HAP-1 (cell line): Measurements from ENCODE around the gene MAEA.

Experiments
- DNase-seq, 2 experiments: peaks; one replicate each; pipeline ENCODE4 v3.0.0-alpha.2; 2016 to 2020; ENCODE audit warnings: low spot score in 2 of 2
- H3K27me3 ChIP-seq: fragments of 250-450 bp; sonication (Bioruptor Pico); 2 replicates; pipeline ENCODE4 v1.5.1; 2020; ENCODE audit warnings: low read depth, mild to moderate bottlenecking, moderate library complexity
- H3K36me3 ChIP-seq: fragments of 250-450 bp; sonication (Bioruptor Pico); replicated peaks from 2 replicates; pipeline ENCODE4 v1.5.1; 2020; ENCODE audit warnings: mild to moderate bottlenecking
- H3K4me1 ChIP-seq: fragments of 250-450 bp; sonication (Bioruptor Pico); 2 replicates; pipeline ENCODE4 v1.5.1; 2020; ENCODE audit warnings: mild to moderate bottlenecking
- H3K4me3 ChIP-seq: fragments of 250-450 bp; sonication (Bioruptor Pico); 2 replicates; pipeline ENCODE4 v1.5.1; 2020; ENCODE audit warnings: mild to moderate bottlenecking, moderate library complexity
- H3K9me3 ChIP-seq: fragments of 250-450 bp; sonication (Bioruptor Pico); 2 replicates; pipeline ENCODE4 v1.5.1; 2020; ENCODE audit warnings: mild to moderate bottlenecking, moderate library complexity
- in situ Hi-C: fragments of 300-500 bp; cut with MboI; formaldehyde crosslinking; loops from 3 replicates; pipeline ENCODE4 v1.14.3; 2020; ENCODE audit warnings: low sequenced_read_pairs, inconsistent platforms, mixed read lengths

The MAEA gene

GRCh38 chr4:1340181-1340747, 50.6 kb downstream of the MAEA start:
- H3K9me3 ChIP-seq, result no peaks in the 10 kb centered on the region
- no peak overlapping the region for H3K4me3 ChIP-seq
- no peaks in the 10 kb centered on the region for H3K27me3 ChIP-seq
- H3K4me1 ChIP-seq, result no peaks in the 10 kb centered on the region
- no peak for DNase-seq
- in situ Hi-C loops, result loop anchor here (5.0 kb wide), 1 partner anchor 88 kb away; no protein-coding TSS in a partner anchor
- peaks cover 40% of the 10 kb centered on the region for H3K36me3 ChIP-seq

- Histone ChIP-seq H3K9me3 (no peaks in the 10 kb centered on the region), H3K4me1 (no peaks in the 10 kb centered on the region), H3K4me3 (no peak overlapping the region), H3K27me3 (no peaks in the 10 kb centered on the region), H3K36me3 (peaks cover 40% of the 10 kb centered on the region)
- DNase-seq, result no peak
- in situ Hi-C loops, result loop anchor here (5.0 kb wide), 1 partner anchor 89 kb away; no protein-coding TSS in a partner anchor
Observed at GRCh38 chr4:1340861-1341260, 51.2 kb downstream of the MAEA start.

GRCh38 chr4:1342003-1342402, 52.3 kb downstream of the MAEA start:
- no peak for DNase-seq
- H3K4me3 ChIP-seq, result no peak overlapping the region
- H3K9me3 ChIP-seq, result no peaks in the 10 kb centered on the region
- H3K4me1 ChIP-seq, result no peaks in the 10 kb centered on the region
- no peaks in the 10 kb centered on the region for H3K27me3 ChIP-seq
- H3K36me3 ChIP-seq, result peaks cover 38% of the 10 kb centered on the region
- in situ Hi-C loops, result loop anchor here (5.0 kb wide), 1 partner anchor 90 kb away; no protein-coding TSS in a partner anchor

- in situ Hi-C loops, result loop anchor here (5.0 kb wide), 1 partner anchor 92 kb away; no protein-coding TSS in a partner anchor
- Histone ChIP-seq H3K9me3 (no peaks in the 10 kb centered on the region), H3K36me3 (peaks cover 17% of the 10 kb centered on the region), H3K27me3 (no peaks in the 10 kb centered on the region), H3K4me1 (peaks cover 2% of the 10 kb centered on the region; the same call in 1 of the 2 replicates), H3K4me3 (no peak overlapping the region)
- no peak for DNase-seq
Observed at GRCh38 chr4:1344696-1345095, 55.0 kb downstream of the MAEA start.

- peaks cover 6% of the 10 kb centered on the region for H3K36me3 ChIP-seq
- peaks cover 2% of the 10 kb centered on the region; the same call in 1 of the 2 replicates for H3K4me1 ChIP-seq
- DNase-seq, result peak; percentile 32 to 65
- in situ Hi-C loops, result no loop called here
- peak overlapping the region; percentile 76 for H3K4me3 ChIP-seq
- H3K9me3 ChIP-seq, result no peaks in the 10 kb centered on the region
- no peaks in the 10 kb centered on the region for H3K27me3 ChIP-seq
Observed at GRCh38 chr4:1345903-1346780, 56.5 kb downstream of the MAEA start.

GRCh38 chr4:1346781-1347409, 57.2 kb downstream of the MAEA start, which contains the start of gene UVSSA:
Gene UVSSA (plus strand): TSS chr4:1347208. CDS start chr4:1348092, 884 bp downstream.
- Histone ChIP-seq H3K27me3 (no peaks in the 10 kb centered on the region), H3K4me3 (peak within 1 kb of the TSS; percentile 76), H3K9me3 (no peaks in the 10 kb centered on the region), H3K4me1 (peaks cover 2% of the 10 kb centered on the region; the same call in 1 of the 2 replicates), H3K36me3 (peaks cover 6% of the 10 kb centered on the region)
- DNase-seq, result peak; percentile 97 to 100
- in situ Hi-C loops, result no loop called here

GRCh38 chr4:1347410-1347864, 57.7 kb downstream of the MAEA start:
- Histone ChIP-seq H3K9me3 (no peaks in the 10 kb centered on the region), H3K27me3 (no peaks in the 10 kb centered on the region), H3K36me3 (peaks cover 12% of the 10 kb centered on the region), H3K4me3 (peak overlapping the region; percentile 76), H3K4me1 (peaks cover 2% of the 10 kb centered on the region; the same call in 1 of the 2 replicates)
- in situ Hi-C loops, result no loop called here
- peak; percentile 22 to 64 for DNase-seq

- DNase-seq, result no peak
- Histone ChIP-seq H3K9me3 (no peaks in the 10 kb centered on the region), H3K36me3 (peaks cover 18% of the 10 kb centered on the region), H3K4me3 (peak overlapping the region; percentile 76), H3K27me3 (no peaks in the 10 kb centered on the region), H3K4me1 (peaks cover 2% of the 10 kb centered on the region; the same call in 1 of the 2 replicates)
- in situ Hi-C loops, result no loop called here
Observed at GRCh38 chr4:1348014-1348513, 58.4 kb downstream of the MAEA start.

GRCh38 chr4:1348746-1349145, 59.1 kb downstream of the MAEA start:
- no peak for DNase-seq
- in situ Hi-C loops, result no loop called here
- Histone ChIP-seq H3K9me3 (no peaks in the 10 kb centered on the region), H3K4me1 (peaks cover 2% of the 10 kb centered on the region; the same call in 1 of the 2 replicates), H3K4me3 (no peak overlapping the region), H3K36me3 (peaks cover 23% of the 10 kb centered on the region), H3K27me3 (no peaks in the 10 kb centered on the region)

GRCh38 chr4:1349359-1350168, 59.9 kb downstream of the MAEA start:
- no peak overlapping the region for H3K4me3 ChIP-seq
- no peak for DNase-seq
- no peaks in the 10 kb centered on the region for H3K27me3 ChIP-seq
- H3K4me1 ChIP-seq, result peaks cover 2% of the 10 kb centered on the region; the same call in 1 of the 2 replicates
- peaks cover 23% of the 10 kb centered on the region for H3K36me3 ChIP-seq
- H3K9me3 ChIP-seq, result no peaks in the 10 kb centered on the region
- in situ Hi-C loops, result loop anchor here (25.0 kb wide), 1 partner anchor 288 kb away; no protein-coding TSS in a partner anchor

- H3K36me3 ChIP-seq, result peaks cover 23% of the 10 kb centered on the region
- H3K27me3 ChIP-seq, result no peaks in the 10 kb centered on the region
- H3K4me3 ChIP-seq, result no peak overlapping the region
- DNase-seq, result no peak
- peaks cover 2% of the 10 kb centered on the region; the same call in 1 of the 2 replicates for H3K4me1 ChIP-seq
- H3K9me3 ChIP-seq, result no peaks in the 10 kb centered on the region
- in situ Hi-C loops, result loop anchor here (25.0 kb wide), 1 partner anchor 287 kb away; no protein-coding TSS in a partner anchor
Observed at GRCh38 chr4:1350169-1350520, 60.5 kb downstream of the MAEA start.

GRCh38 chr4:1351854-1352566, 62.3 kb downstream of the MAEA start:
- H3K4me1 ChIP-seq, result peaks cover 2% of the 10 kb centered on the region; the same call in 1 of the 2 replicates
- no peaks in the 10 kb centered on the region for H3K9me3 ChIP-seq
- no peak overlapping the region for H3K4me3 ChIP-seq
- DNase-seq, result peak; percentile 53 to 92
- H3K36me3 ChIP-seq, result peaks cover 29% of the 10 kb centered on the region
- H3K27me3 ChIP-seq, result no peaks in the 10 kb centered on the region
- in situ Hi-C loops, result loop anchor here (25.0 kb wide), 1 partner anchor 285 kb away; no protein-coding TSS in a partner anchor
